A549 (cell line): ENCODE results near the gene CTNNA3. TPM values are rescaled to one million over a fixed set of nuclear protein-coding genes. Genes with fewer than 3 reads are reported as not detected.

Source experiments
- ATAC-seq, 2 experiments: fragments of 200-7000 bp in 1 of 2; fragments of >200 bp in 1 of 2; cut with Nextera tagmentation in 1 of 2; cut with Tn5 transposase in 1 of 2; 3 replicates each; pipeline versions ENCODE4 v1.8.0 to v1.9.1; 2018 to 2020; ENCODE audit warnings: mild to moderate bottlenecking in 1 of 2, moderate library complexity in 1 of 2
- CTCF ChIA-PET: fragments of 300-600 bp; sonication (Branson Sonifier 250); formaldehyde crosslinking; extraction: SDS; loops from one replicate; lab custom pipeline; 2021; ENCODE audit warnings: antibody characterized with exemption, inconsistent platforms; lab: Yijun Ruan, JAX
- POLR2A ChIA-PET: fragments of 350-600 bp; formaldehyde crosslinking; extraction: SDS; loops from one replicate; lab custom pipeline; 2021; ENCODE audit warnings: antibody characterized with exemption, inconsistent platforms; lab: Yijun Ruan, JAX
- DNase-seq, 2 experiments: peaks; one replicate each; pipeline versions ENCODE4 v3.0.0 to v3.0.0-alpha.2; 2011 to 2016; ENCODE audit warnings: low read depth in 1 of 2, low spot score in 1 of 2
- FAIRE-seq: peaks from 2 replicates; lab custom pipeline; 2011; peaks lifted over from hg19 to GRCh38; lab: Jason Lieb, UNC
- H3K27ac ChIP-seq, 2 experiments: fragments of >200 bp; sonication (Bioruptor Twin); formaldehyde crosslinking; 3 replicates each; pipeline ENCODE4 v1.5.1; 2016 to 2017
- H3K4me1 ChIP-seq: fragments of >200 bp; sonication (Bioruptor Twin); formaldehyde crosslinking; 3 replicates; pipeline ENCODE4 v1.6.1; 2016
- H3K4me2 ChIP-seq: fragments of >200 bp; sonication (Bioruptor Twin); formaldehyde crosslinking; 3 replicates; pipeline ENCODE4 v1.6.1; 2016
- H3K4me3 ChIP-seq: fragments of >200 bp; sonication (Bioruptor Twin); formaldehyde crosslinking; 3 replicates; pipeline ENCODE4 v1.5.1; 2016
- H3K9me3 ChIP-seq: fragments of >200 bp; sonication (Bioruptor Twin); formaldehyde crosslinking; 3 replicates; pipeline ENCODE4 v1.6.1; 2016
- CHD2 ChIP-seq: fragments of 150-350 bp; IDR thresholded peaks from 2 replicates; pipeline ENCODE4 v1.6.1; 2014; ENCODE audit warnings: low read length; ENCODE audit not compliant: partially characterized antibody
- ELK1 ChIP-seq: fragments of 150-350 bp; IDR thresholded peaks from 2 replicates; pipeline ENCODE4 v1.6.1; 2014; ENCODE audit warnings: low read depth, mild to moderate bottlenecking, low read length
- ESRRA ChIP-seq: fragments of 150-350 bp; IDR thresholded peaks from 2 replicates; pipeline ENCODE4 v1.6.1; 2014; ENCODE audit warnings: mild to moderate bottlenecking, low read length, borderline replicate concordance
- FOSL2 ChIP-seq, 2 experiments: fragments of 450-650 bp in 1 of 2; fragments of >200 bp in 1 of 2; sonication (Bioruptor Twin) in 1 of 2; formaldehyde crosslinking; IDR thresholded peaks; 2 replicates each; pipeline versions ENCODE4 v1.5.0 to v1.6.1; 2016 to 2020; ENCODE audit warnings: mild to moderate bottlenecking in 1 of 2, moderate library complexity in 1 of 2
- GATA3 ChIP-seq: IDR thresholded peaks from 2 replicates; pipeline ENCODE4 v1.6.1; 2012; ENCODE audit warnings: borderline replicate concordance
- HDAC2 ChIP-seq: fragments of 200-600 bp; sonication (generic); IDR thresholded peaks from 2 replicates; pipeline ENCODE4 v1.6.1; 2016
- KDM1A ChIP-seq: fragments of 200-600 bp; sonication (generic); IDR thresholded peaks from 2 replicates; pipeline ENCODE4 v1.6.1; 2016; ENCODE audit warnings: low read depth, mild to moderate bottlenecking
- MAFK ChIP-seq: fragments of 450-650 bp; IDR thresholded peaks from 2 replicates; pipeline ENCODE4 v1.6.1; 2014; ENCODE audit not compliant: partially characterized antibody
- MAZ ChIP-seq: fragments of 150-350 bp; IDR thresholded peaks from 2 replicates; pipeline ENCODE4 v1.6.1; 2014; ENCODE audit warnings: antibody characterized with exemption, low read depth, low read length, borderline replicate concordance
- NPAS2 ChIP-seq: fragments of 250-450 bp; sonication (Bioruptor Pico); IDR thresholded peaks from 2 replicates; pipeline ENCODE4 v1.8.0; 2022; ENCODE audit warnings: mild to moderate bottlenecking, moderate library complexity, borderline replicate concordance
- POLR2AphosphoS2 ChIP-seq: conservative IDR thresholded peaks from 2 replicates; pipeline ENCODE4 v1.6.1; 2012; ENCODE audit warnings: low read length, improper control_type of control experiment, inconsistent platforms
- RAD21 ChIP-seq, 2 experiments: fragments of >200 bp in 1 of 2; sonication (Bioruptor Twin) in 1 of 2; formaldehyde crosslinking in 1 of 2; IDR thresholded peaks in 1 of 2; conservative IDR thresholded peaks in 1 of 2; 2 replicates in 1 of 2; 3 replicates in 1 of 2; pipeline ENCODE4 v1.6.1; 2012 to 2018; ENCODE audit warnings: inconsistent platforms in 1 of 2
- RARB ChIP-seq: fragments of 250-450 bp; sonication (Bioruptor Pico); IDR thresholded peaks from 2 replicates; pipeline ENCODE4 v1.8.0; 2021; ENCODE audit warnings: mild to moderate bottlenecking, moderate library complexity
- RCOR1 ChIP-seq: fragments of 150-350 bp; IDR thresholded peaks from 2 replicates; pipeline ENCODE4 v1.6.1; 2014; ENCODE audit warnings: antibody characterized with exemption, low read length, low read depth
- SMC3 ChIP-seq: fragments of >200 bp; sonication (Bioruptor Twin); formaldehyde crosslinking; IDR thresholded peaks from 3 replicates; pipeline ENCODE4 v1.6.1; 2018; ENCODE audit warnings: inconsistent platforms
- SREBF2 ChIP-seq: fragments of 450-650 bp; IDR thresholded peaks from 2 replicates; pipeline ENCODE4 v1.6.1; 2014; ENCODE audit warnings: mild to moderate bottlenecking, moderate library complexity
- TFCP2L1 ChIP-seq: fragments of 250-450 bp; sonication (Bioruptor Pico); IDR thresholded peaks from 2 replicates; pipeline ENCODE4 v1.5.0; 2021; ENCODE audit warnings: mild to moderate bottlenecking
- TP53 ChIP-seq: fragments of 250-450 bp; sonication (Bioruptor Pico); IDR thresholded peaks from 2 replicates; pipeline ENCODE4 v1.5.0; 2021; ENCODE audit warnings: mild to moderate bottlenecking, moderate library complexity
- USF2 ChIP-seq: fragments of 450-650 bp; IDR thresholded peaks from 2 replicates; pipeline ENCODE4 v1.6.1; 2014; ENCODE audit warnings: antibody characterized with exemption
- ZFP36 ChIP-seq: fragments of 450-650 bp; IDR thresholded peaks from 2 replicates; pipeline ENCODE4 v1.6.1; 2014; ENCODE audit warnings: borderline replicate concordance; ENCODE audit not compliant: partially characterized antibody
- ZSCAN20 ChIP-seq: fragments of 250-450 bp; sonication (Bioruptor Pico); IDR thresholded peaks from 2 replicates; pipeline ENCODE4 v1.8.0; 2022; ENCODE audit warnings: mild to moderate bottlenecking, moderate library complexity
- WGBS: methylation state at CpG from one replicate; pipeline ENCODE4 v1.1.6; 2017; ENCODE audit errors: missing lambda C conversion rate; 5-methylcytosine and 5-hydroxymethylcytosine counted together
- polyA plus RNA-seq, 4 experiments: library from polyadenylated mRNA; depleted of rRNA in 3 of 4; stranded (reverse); fragments of >200 nt; fragmentation: RNase III in 1 of 4; extraction: RNeasy Plus Mini Kit Qiagen cat#74134 plus additional on column Dnase treatment in 1 of 4; gene quantifications; 2 replicates in 3 of 4; 3 replicates in 1 of 4; pipeline ENCODE4 v1.2.3, GENCODE V29; 2011 to 2017
- TF ChIP-seq, protein P1 (sequence below): fragments of >200 bp; sonication (Bioruptor Twin); formaldehyde crosslinking; IDR thresholded peaks from 3 replicates; pipeline ENCODE4 v1.5.1; 2016
- TF ChIP-seq, protein P2 (sequence below): IDR thresholded peaks from 2 replicates; pipeline ENCODE4 v1.6.1; 2012; ENCODE audit warnings: low read depth, borderline replicate concordance

Gene CTNNA3
- polyA plus RNA-seq, 2 of the 4 experiments (the other 2 are of a cell fraction) = not detected

GRCh38 chr10:66180581-66181318 is 1515.2 kb downstream of the CTNNA3 start:
- ChIA-PET POLR2A (no interaction called here), CTCF (interaction anchor here (0.6 kb wide), 1 partner anchor 1904 kb away, joined by 3 read pairs; no protein-coding TSS in a partner anchor)
- H3K4me2 ChIP-seq = no peak overlapping the region
- no peaks in the 10 kb centered on the region for H3K4me1 ChIP-seq
- no peak overlapping the region for H3K27ac ChIP-seq
- peak; percentile 16 to 62 for DNase-seq
- H3K9me3 ChIP-seq = 0 out of 3 replicates have a peak, but pooled peaks cover 3% of the 10 kb centered on the region
- TF ChIP-seq ZSCAN20 (CRISPR knock-in tag) (no peak), RAD21 (conservative IDR thresholded peaks at IDR 0.05 in 1 of 2, IDR thresholded peaks at IDR 0.05 in 1 of 2) (peak; percentile 61 to 66), TFCP2L1 (CRISPR knock-in tag) (no peak), SMC3 (peak; percentile 68)
- TF ChIP-seq, protein P1, sequence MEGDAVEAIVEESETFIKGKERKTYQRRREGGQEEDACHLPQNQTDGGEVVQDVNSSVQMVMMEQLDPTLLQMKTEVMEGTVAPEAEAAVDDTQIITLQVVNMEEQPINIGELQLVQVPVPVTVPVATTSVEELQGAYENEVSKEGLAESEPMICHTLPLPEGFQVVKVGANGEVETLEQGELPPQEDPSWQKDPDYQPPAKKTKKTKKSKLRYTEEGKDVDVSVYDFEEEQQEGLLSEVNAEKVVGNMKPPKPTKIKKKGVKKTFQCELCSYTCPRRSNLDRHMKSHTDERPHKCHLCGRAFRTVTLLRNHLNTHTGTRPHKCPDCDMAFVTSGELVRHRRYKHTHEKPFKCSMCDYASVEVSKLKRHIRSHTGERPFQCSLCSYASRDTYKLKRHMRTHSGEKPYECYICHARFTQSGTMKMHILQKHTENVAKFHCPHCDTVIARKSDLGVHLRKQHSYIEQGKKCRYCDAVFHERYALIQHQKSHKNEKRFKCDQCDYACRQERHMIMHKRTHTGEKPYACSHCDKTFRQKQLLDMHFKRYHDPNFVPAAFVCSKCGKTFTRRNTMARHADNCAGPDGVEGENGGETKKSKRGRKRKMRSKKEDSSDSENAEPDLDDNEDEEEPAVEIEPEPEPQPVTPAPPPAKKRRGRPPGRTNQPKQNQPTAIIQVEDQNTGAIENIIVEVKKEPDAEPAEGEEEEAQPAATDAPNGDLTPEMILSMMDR = peak; percentile 67
- no peak overlapping the region for H3K4me3 ChIP-seq
- peak; percentile 39 to 61; a peak in 4 of 6 replicates for ATAC-seq
- peak; percentile 7 for FAIRE-seq
- 42% methylated on average over 5 of the region's 5 CpGs for WGBS

DNA sequence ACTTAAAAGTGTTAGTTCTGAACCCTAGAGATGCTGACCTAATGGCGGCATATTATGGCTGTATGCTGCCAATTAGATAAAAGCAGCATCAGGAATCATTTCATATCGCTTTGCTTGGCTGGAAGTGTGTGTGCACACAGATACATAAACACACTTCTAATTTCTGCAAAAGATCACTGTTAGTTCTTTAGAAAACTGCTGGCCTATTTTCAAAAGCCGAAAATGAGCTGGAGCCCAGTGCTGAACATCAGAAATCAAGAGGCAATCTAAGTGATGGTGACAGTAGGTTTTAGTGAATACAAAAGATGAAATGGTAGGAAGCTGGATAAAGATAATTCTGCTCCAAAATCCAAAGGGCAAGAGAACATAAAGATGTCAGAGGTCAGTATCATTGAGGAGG is 1516.0 kb downstream of the CTNNA3 start:
- ChIA-PET CTCF (interaction anchor here (0.6 kb wide), 1 partner anchor 1904 kb away, joined by 3 read pairs; no protein-coding TSS in a partner anchor), POLR2A (no interaction called here)
- Histone ChIP-seq H3K27ac (no peak overlapping the region), H3K9me3 (0 out of 3 replicates have a peak, but pooled peaks cover 3% of the 10 kb centered on the region), H3K4me1 (no peaks in the 10 kb centered on the region), H3K4me3 (no peak overlapping the region), H3K4me2 (no peak overlapping the region)
- ATAC-seq = no peak
- TF ChIP-seq CHD2 (no peak), RCOR1 (no peak), SREBF2 (no peak), MAFK (no peak), RARB (CRISPR knock-in tag) (no peak), ESRRA (no peak), ZFP36 (no peak)
- WGBS = 52% methylated on average over 3 of the region's 3 CpGs
- DNase-seq = no peak
- FAIRE-seq = no peak

GRCh38 chr10:66176772-66177171 is 1519.2 kb downstream of the CTNNA3 start:
- no peak for TF ChIP-seq GATA3
- TF ChIP-seq MAZ = no peak
- no peak for TF ChIP-seq POLR2AphosphoS2
- Histone ChIP-seq H3K4me3 (no peak overlapping the region), H3K4me1 (no peaks in the 10 kb centered on the region), H3K4me2 (no peak overlapping the region), H3K9me3 (0 out of 3 replicates have a peak, but pooled peaks cover 3% of the 10 kb centered on the region), H3K27ac (no peak overlapping the region)
- ATAC-seq (no peak), DNase-seq (no peak), FAIRE-seq (no peak)
- CTCF ChIA-PET = interaction anchor here (1.1 kb wide), 1 partner anchor 9 kb away, joined by 3 read pairs; no protein-coding TSS in a partner anchor
- 29% methylated on average over 5 of the region's 5 CpGs for WGBS
- POLR2A ChIA-PET = no interaction called here

GRCh38 chr10:66167816-66168215 is 1528.2 kb downstream of the CTNNA3 start:
- Histone ChIP-seq H3K27ac (no peak overlapping the region), H3K4me3 (no peak overlapping the region), H3K9me3 (no peaks in the 10 kb centered on the region), H3K4me1 (no peaks in the 10 kb centered on the region), H3K4me2 (no peak overlapping the region)
- POLR2A ChIA-PET = no interaction called here
- 25% methylated on average over 1 of the region's 1 CpG for WGBS
- CTCF ChIA-PET = interaction anchor here (1.2 to 1.3 kb wide), 2 partner anchors 10 to 14 kb away, joined by 3 to 4 read pairs; no protein-coding TSS in a partner anchor
- FAIRE-seq (no peak), DNase-seq (no peak), ATAC-seq (no peak)
- no peak for TF ChIP-seq KDM1A
- TF ChIP-seq USF2 = no peak
- TF ChIP-seq CHD2 = no peak
- no peak for TF ChIP-seq TP53
- TF ChIP-seq MAZ = no peak
- no peak for TF ChIP-seq MAFK
- TF ChIP-seq FOSL2 (IDR thresholded peaks at IDR 0.05) = no peak
- TF ChIP-seq FOSL2 (CRISPR knock-in tag; IDR thresholded peaks at IDR 0.05) = no peak
- no peak for TF ChIP-seq HDAC2
- TF ChIP-seq POLR2AphosphoS2 = no peak
- TF ChIP-seq, protein P2, sequence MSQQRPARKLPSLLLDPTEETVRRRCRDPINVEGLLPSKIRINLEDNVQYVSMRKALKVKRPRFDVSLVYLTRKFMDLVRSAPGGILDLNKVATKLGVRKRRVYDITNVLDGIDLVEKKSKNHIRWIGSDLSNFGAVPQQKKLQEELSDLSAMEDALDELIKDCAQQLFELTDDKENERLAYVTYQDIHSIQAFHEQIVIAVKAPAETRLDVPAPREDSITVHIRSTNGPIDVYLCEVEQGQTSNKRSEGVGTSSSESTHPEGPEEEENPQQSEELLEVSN = no peak
- TF ChIP-seq RCOR1 = no peak
- TF ChIP-seq NPAS2 (CRISPR knock-in tag) = no peak
- no peak for TF ChIP-seq ELK1
